ENCODE results near the gene LYRM4.

GRCh38 chr6:5153186-5153585, 107.6 kb downstream of the LYRM4 start:
- TF ChIP-seq, protein P1, sequence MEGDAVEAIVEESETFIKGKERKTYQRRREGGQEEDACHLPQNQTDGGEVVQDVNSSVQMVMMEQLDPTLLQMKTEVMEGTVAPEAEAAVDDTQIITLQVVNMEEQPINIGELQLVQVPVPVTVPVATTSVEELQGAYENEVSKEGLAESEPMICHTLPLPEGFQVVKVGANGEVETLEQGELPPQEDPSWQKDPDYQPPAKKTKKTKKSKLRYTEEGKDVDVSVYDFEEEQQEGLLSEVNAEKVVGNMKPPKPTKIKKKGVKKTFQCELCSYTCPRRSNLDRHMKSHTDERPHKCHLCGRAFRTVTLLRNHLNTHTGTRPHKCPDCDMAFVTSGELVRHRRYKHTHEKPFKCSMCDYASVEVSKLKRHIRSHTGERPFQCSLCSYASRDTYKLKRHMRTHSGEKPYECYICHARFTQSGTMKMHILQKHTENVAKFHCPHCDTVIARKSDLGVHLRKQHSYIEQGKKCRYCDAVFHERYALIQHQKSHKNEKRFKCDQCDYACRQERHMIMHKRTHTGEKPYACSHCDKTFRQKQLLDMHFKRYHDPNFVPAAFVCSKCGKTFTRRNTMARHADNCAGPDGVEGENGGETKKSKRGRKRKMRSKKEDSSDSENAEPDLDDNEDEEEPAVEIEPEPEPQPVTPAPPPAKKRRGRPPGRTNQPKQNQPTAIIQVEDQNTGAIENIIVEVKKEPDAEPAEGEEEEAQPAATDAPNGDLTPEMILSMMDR (IDR thresholded peaks at IDR 0.05), result no peak
- no peak for TF ChIP-seq POLR2A (IDR thresholded peaks at IDR 0.05)
